SU-DHL-6 (cell line): Measurements from ENCODE around the gene HHIPL2.

ENCODE experiments used
- H2AFZ ChIP-seq: fragments of 200-600 bp; sonication (generic); 2 replicates; pipeline ENCODE4 v1.6.1; 2014; ENCODE audit warnings: low read depth, mild to moderate bottlenecking, moderate library complexity, mixed read lengths, antibody characterized with exemption, low read length; ENCODE audit not compliant: severe bottlenecking
- H3F3A ChIP-seq: fragments of 200-600 bp; shearing (Covaris generic); 2 replicates; pipeline ENCODE4 v1.6.0; 2016; ENCODE audit warnings: antibody characterized with exemption, mild to moderate bottlenecking; ENCODE audit not compliant: insufficient read depth
- H3K27ac ChIP-seq: fragments of 200-600 bp; sonication (generic); 2 replicates; pipeline ENCODE4 v1.5.1; 2016; ENCODE audit warnings: low read depth, mild to moderate bottlenecking, low read length, moderate library complexity, mixed read lengths
- H3K27me3 ChIP-seq: fragments of 200-600 bp; sonication (generic), shearing (Covaris generic); 2 replicates; pipeline ENCODE4 v1.6.0; 2014; ENCODE audit warnings: mild to moderate bottlenecking, low read length
- H3K36me3 ChIP-seq: fragments of 200-600 bp; sonication (generic); 2 replicates; pipeline ENCODE4 v1.6.1; 2014; ENCODE audit warnings: mild to moderate bottlenecking, low read length, mixed read lengths
- H3K4me2 ChIP-seq: fragments of 300-600, 200-600 bp; shearing (Covaris generic), sonication (generic); 2 replicates; pipeline ENCODE4 v1.6.0; 2014; ENCODE audit warnings: low read length, low read depth, mild to moderate bottlenecking; ENCODE audit not compliant: poor library complexity, severe bottlenecking
- H3K4me3 ChIP-seq: fragments of 200-600 bp; sonication (generic); 2 replicates; pipeline ENCODE4 v1.5.1; 2014; ENCODE audit warnings: antibody characterized with exemption, low read length, mild to moderate bottlenecking, mixed read lengths; ENCODE audit not compliant: insufficient read depth, poor library complexity, severe bottlenecking
- H3K79me2 ChIP-seq: fragments of 200-600 bp; sonication (generic); 2 replicates; pipeline ENCODE4 v1.6.1; 2014; ENCODE audit warnings: mild to moderate bottlenecking, low read length, moderate library complexity; ENCODE audit not compliant: insufficient read depth
- H3K9ac ChIP-seq: fragments of 200-600 bp; sonication (generic); 2 replicates; pipeline ENCODE4 v1.7.0; 2014; ENCODE audit warnings: mild to moderate bottlenecking, low read length
- H3K9me2 ChIP-seq: fragments of 200-600 bp; sonication (generic); replicated peaks from 2 replicates; pipeline ENCODE4 v1.6.1; 2014; ENCODE audit warnings: low read length; ENCODE audit not compliant: insufficient read depth
- H3K9me3 ChIP-seq: fragments of 200-600 bp; sonication (generic); 2 replicates; pipeline ENCODE4 v1.6.1; 2014; ENCODE audit warnings: low read length, mixed read lengths; ENCODE audit not compliant: insufficient read depth
- H4K20me1 ChIP-seq: fragments of 200-600 bp; sonication (generic); 2 replicates; pipeline ENCODE4 v1.6.1; 2014; ENCODE audit warnings: low read depth, mild to moderate bottlenecking, antibody characterized with exemption, low read length, moderate library complexity, mixed read lengths
- EZH2phosphoT487 ChIP-seq: fragments of 200-600 bp; sonication (generic), shearing (Covaris generic); conservative IDR thresholded peaks from 2 replicates; pipeline ENCODE4 v1.6.1; 2018; ENCODE audit warnings: mild to moderate bottlenecking, antibody characterized with exemption, low read length, moderate library complexity, mixed read lengths
- TF ChIP-seq, protein P1 (sequence below): fragments of 200-600 bp; sonication (generic); IDR thresholded peaks from one replicate; pipeline ENCODE4 v1.5.1; 2017; ENCODE audit warnings: antibody characterized with exemption, mild to moderate bottlenecking, low read length, moderate library complexity; ENCODE audit not compliant: insufficient read depth, poor library complexity, severe bottlenecking

The HHIPL2 gene

DNA sequence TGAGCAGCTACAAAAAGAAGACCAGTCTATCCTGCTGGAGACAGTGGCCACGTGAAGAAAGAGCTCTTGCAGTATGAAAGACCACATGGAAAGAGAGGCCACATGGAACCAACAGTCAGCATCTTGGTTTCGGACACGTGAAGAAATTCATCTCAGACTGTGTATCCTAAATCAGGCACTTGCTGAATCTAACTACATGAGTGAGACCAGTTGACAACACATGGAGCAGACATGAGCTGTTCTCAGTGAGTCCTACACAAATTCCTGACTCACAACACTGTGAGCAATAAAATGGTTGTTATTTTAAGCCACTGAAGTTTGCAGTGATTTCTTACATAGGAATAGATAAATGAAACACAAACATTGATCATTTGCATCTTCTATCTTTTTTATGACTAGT lies 44.3 kb upstream of the HHIPL2 start:
- no peak overlapping the region for H3K4me3 ChIP-seq
- peaks cover 2% of the 10 kb centered on the region; the same call in 1 of the 2 replicates for H3K36me3 ChIP-seq
- no peaks in the 10 kb centered on the region for H3K9me3 ChIP-seq
- TF ChIP-seq, protein P1, sequence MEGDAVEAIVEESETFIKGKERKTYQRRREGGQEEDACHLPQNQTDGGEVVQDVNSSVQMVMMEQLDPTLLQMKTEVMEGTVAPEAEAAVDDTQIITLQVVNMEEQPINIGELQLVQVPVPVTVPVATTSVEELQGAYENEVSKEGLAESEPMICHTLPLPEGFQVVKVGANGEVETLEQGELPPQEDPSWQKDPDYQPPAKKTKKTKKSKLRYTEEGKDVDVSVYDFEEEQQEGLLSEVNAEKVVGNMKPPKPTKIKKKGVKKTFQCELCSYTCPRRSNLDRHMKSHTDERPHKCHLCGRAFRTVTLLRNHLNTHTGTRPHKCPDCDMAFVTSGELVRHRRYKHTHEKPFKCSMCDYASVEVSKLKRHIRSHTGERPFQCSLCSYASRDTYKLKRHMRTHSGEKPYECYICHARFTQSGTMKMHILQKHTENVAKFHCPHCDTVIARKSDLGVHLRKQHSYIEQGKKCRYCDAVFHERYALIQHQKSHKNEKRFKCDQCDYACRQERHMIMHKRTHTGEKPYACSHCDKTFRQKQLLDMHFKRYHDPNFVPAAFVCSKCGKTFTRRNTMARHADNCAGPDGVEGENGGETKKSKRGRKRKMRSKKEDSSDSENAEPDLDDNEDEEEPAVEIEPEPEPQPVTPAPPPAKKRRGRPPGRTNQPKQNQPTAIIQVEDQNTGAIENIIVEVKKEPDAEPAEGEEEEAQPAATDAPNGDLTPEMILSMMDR = no peak
- TF ChIP-seq EZH2phosphoT487 = no peak
- H3K9me2 ChIP-seq = no peaks in the 10 kb centered on the region
- H3K27ac ChIP-seq = no peak overlapping the region
- no peaks in the 10 kb centered on the region for H3F3A ChIP-seq
- peaks cover 20% of the 10 kb centered on the region for H3K79me2 ChIP-seq
- H3K27me3 ChIP-seq = no peaks in the 10 kb centered on the region
- H3K4me2 ChIP-seq = no peak overlapping the region
- H4K20me1 ChIP-seq = no peaks in the 10 kb centered on the region
- H2AFZ ChIP-seq = peak overlapping the region; percentile 1
- no peak overlapping the region for H3K9ac ChIP-seq

DNA sequence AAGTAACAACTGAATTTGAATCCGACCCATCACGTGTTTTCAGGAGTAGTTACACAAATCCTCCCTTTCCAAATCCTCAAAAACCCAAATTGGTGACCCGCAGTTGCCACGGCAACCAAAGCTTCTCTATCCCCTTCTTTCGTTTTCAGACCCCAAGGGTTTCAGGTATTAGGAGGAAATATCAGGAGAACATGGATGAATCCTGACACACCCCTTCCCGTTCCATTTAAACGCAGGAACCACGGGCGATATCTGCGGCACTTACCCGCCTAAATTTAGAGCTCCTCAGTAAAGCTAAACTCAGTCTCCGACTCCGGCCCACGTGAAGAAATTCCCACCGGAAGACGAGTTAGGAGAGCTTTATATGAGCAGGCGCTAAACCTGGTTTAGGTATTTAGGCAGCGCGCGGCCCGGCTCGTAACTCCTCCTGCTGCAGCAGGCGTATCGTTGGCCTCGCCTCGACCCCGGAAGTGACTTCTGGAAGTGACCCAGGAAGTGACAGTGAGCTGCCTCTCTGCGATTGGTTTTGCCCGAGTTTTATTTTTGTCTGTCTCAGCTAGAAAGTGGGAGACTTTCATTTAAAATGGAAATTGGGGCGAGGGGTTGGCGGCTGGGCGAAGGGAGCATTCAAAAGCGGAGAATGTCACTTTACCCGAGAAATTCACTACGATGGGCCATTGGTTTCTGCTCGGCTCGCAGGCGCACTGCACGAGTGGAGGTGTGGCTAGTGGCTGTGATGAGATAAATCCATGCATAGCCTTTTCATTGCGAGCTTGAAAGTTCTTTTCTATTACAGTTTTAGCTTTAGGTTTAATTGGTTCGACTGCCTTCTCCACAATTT lies 41.8 kb upstream of the HHIPL2 start, which contains the start of gene TAF1A:
Gene TAF1A, minus strand, starts transcription at position 472 of the 841 bp plus-strand sequence.
- Histone ChIP-seq H3K27ac (peak within 1 kb of the TSS; percentile 39), H3K9me3 (no peaks in the 10 kb centered on the region), H3K4me2 (peak within 1 kb of the TSS; percentile 97), H3K27me3 (no peaks in the 10 kb centered on the region), H3K9ac (peak within 1 kb of the TSS; percentile 80), H3K4me3 (peak within 1 kb of the TSS; percentile 98), H3F3A (no peaks in the 10 kb centered on the region), H3K9me2 (no peaks in the 10 kb centered on the region), H4K20me1 (no peaks in the 10 kb centered on the region), H2AFZ (peak within 1 kb of the TSS; percentile 94), H3K36me3 (peaks cover 11% of the 10 kb centered on the region; the same call in 1 of the 2 replicates), H3K79me2 (peaks cover 34% of the 10 kb centered on the region)
- TF ChIP-seq EZH2phosphoT487 = no peak
- TF ChIP-seq, protein P1 = no peak

DNA sequence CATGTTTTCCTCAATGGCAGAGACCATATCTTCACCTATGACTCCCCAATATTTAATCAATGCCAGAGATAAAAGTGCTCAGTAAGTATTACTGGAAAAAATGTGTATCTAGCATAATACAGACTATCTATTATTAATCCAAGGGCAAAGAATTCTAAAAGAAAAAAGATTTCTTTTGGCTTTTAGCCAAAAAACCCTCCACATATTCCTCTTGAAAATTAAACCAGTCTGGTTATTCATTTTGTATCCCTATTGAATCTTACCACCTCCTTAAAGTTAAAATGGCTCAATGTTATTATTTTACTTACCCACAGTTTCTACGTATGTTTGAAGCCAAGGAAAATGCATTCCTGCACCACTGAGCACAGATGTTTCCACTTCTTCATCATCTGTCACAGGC lies 40.2 kb upstream of the HHIPL2 start:
- H2AFZ ChIP-seq = no peak overlapping the region
- H3F3A ChIP-seq = no peaks in the 10 kb centered on the region
- H3K9me3 ChIP-seq = no peaks in the 10 kb centered on the region
- H3K79me2 ChIP-seq = peaks cover 42% of the 10 kb centered on the region
- no peaks in the 10 kb centered on the region for H3K9me2 ChIP-seq
- H3K4me3 ChIP-seq = no peak overlapping the region
- no peaks in the 10 kb centered on the region for H3K27me3 ChIP-seq
- peak overlapping the region; percentile 97 for H3K4me2 ChIP-seq
- TF ChIP-seq, protein P1 = no peak
- TF ChIP-seq EZH2phosphoT487 = no peak
- no peaks in the 10 kb centered on the region for H4K20me1 ChIP-seq
- no peak overlapping the region; the same call in 1 of the 2 replicates for H3K9ac ChIP-seq
- H3K36me3 ChIP-seq = peaks cover 21% of the 10 kb centered on the region; the same call in 1 of the 2 replicates
- H3K27ac ChIP-seq = no peak overlapping the region
